UCSD-AML1 (cell line): Measurements from ENCODE around the gene GRID2IP.
"Not testable (repeated sequence)": the region's sequence is repeated elsewhere in the genome, so short reads cannot be mapped to it uniquely, and the experiment has no call there.

Source experiments
- DNase-seq: peaks from one replicate; lab custom pipeline; 2025; ENCODE audit not compliant: unreplicated experiment; lab: John Stamatoyannopoulos, UW

GRID2IP gene

DNA sequence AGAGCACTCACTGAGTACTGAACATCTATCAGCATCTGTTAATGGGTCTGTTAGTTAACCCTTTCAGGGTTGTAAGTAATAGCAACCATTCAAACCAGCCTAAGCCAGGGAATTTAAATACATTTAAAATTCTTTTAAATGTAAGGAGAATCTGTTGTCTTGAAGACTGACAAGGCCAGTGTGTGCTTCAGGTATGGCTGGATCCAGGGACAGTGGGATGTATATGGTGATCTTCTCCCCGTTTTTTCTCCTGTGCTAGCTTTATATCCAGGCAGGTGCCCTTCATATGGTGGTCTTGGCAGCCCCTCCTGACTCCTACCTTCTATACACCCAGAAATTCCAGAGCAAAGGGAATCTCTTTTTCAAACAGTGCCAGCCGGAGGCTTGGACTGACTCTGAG lies 56.9 kb downstream of the GRID2IP start:
- DNase-seq = no peak

DNA sequence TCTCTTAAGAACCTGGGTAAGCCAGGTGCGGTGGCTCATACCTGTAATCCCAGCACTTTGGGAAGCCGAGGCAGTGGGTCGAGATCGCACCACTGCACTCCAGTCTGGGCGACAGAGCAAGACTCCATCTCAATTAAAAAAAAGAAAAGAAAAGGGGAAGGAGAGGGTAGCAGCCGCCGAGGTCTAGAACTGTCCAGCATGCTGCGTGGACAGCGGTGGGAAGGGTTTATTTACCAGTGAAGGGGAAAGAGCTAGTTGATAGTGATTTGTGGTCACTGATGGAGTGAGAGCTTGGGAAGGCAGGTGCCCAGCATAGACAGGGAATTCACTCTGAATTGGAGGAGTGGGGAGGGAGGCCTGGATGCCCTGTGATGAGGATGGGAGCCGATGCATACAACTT lies 60.1 kb downstream of the GRID2IP start:
- no peak for DNase-seq

DNA sequence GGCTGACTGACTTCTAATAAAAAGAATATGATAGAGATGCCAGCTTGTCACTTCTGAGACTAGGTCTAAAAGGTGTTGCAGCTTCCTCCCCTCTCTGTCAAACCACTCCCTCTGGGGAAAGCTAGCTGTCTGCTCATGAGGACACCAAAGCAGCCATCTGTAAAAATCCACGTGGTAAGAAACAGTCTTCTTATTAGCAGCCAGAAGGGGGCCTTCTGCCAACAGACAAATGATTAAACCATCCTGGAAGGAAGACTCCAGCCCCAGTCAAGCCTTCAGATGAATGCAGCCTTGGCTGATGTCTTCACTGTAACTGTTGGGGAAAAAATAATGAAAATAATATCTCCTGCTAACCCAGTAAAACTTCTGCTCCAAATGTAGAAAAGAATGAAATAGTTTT lies 61.6 kb downstream of the GRID2IP start:
- no peak for DNase-seq

DNA sequence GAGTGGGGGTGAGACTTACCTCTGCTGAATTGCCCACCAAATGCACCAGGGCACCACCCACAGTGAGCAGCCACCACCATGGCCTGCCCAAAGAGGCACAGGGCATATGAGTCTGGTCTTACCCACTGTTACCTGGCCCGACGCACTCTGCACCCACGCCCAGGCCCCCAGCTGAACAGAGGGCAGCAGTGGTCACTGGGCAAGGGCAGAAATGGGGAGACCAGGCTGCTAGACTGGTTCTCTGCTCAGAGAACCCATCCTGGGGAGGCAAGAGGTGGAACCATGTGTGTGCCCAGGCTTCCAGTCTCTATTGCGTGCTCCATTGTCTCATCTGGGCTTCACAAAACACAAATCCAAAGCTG lies 64.1 kb downstream of the GRID2IP start:
- no peak for DNase-seq

DNA sequence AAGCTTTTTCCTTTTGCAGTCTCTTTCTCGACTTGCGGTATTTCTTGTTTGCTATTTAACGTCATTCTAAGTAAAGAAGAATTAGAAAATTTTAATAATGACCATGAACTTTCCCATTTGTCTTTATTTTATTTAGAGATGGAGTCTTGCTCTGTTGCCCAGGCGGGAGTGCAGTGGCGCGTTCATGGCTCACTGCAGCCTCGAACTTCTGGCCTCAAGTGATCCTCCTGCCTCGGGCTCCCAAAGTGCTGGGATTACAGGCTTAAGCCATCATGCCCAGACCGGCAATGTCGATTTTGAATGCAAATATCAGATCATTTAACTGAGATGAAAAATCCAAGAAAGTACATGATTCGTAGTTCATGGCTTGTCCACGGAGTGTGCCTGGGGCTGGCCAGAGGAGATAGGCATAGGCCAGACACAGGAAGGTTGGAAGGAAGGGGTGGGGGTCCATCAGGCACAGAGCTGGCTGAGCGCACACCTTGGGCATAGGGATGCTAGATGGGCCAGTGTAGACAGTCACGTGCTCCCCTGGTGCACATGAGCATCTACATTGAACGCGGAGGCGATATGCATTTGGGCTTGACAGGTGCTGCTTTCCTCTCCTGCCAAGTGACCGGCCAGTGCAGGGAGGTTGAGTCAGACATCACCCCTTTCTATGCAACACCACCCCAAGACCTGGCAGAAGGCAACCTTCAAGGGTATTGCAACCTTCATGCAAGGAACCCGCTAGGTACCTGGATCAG lies 64.7 kb downstream of the GRID2IP start:
- DNase-seq = no peak

DNA sequence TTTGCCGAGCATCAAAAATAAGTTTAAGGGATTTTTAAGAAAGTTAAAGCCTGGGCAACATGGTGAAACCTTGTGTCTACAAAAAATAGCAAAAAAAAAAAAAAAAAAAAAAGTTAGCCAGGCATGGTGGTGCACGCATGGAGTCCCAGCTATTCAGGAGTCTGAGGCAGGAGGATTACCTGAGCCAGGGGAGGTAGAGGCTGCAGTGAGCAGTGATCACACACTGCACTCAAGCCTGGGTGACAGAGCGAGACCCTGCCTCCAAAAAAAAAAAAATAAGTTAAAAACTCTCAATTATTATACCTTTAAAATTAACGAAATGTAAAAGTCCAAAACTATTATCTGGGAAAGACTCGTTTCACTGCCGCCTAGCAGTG lies 68.5 kb downstream of the GRID2IP start:
- no peak for DNase-seq

DNA sequence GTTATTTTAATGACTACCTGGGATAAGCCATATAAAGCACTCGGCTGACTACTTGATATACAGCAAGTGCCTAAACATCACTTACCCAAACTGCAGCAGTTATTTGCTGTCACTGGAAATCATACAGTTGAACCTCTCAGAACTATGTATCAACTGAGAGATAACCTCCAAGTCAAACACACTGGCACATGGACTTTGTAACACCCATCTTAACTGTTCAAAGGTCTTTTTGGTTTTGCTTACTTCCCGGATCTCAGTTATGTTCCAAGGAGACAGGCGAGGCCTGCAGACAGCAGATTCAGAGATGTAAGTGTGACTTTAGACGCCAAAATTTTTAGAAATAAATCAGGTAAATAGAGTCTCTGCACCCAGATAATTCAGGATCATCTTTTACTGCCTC lies 69.0 kb downstream of the GRID2IP start:
- DNase-seq = no peak

DNA sequence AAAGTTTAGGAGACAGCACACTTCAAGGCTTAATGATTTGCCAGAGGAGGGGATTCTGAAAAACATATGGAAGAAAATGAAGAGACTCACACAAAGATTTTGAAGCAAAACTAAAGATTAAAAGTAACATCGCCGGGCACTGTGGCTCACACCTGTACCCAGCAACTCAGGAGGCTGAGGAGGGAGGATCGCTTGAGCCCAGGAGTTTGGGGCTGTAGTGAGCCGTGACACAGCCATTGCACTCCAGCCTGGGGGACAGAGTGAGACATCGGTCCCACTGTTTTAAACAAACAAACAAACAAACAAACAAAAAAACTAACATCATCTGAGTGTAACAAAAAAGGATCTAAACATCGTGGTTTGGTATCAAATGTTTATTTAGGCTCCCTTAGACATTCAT lies 69.8 kb downstream of the GRID2IP start:
- DNase-seq = no peak

DNA sequence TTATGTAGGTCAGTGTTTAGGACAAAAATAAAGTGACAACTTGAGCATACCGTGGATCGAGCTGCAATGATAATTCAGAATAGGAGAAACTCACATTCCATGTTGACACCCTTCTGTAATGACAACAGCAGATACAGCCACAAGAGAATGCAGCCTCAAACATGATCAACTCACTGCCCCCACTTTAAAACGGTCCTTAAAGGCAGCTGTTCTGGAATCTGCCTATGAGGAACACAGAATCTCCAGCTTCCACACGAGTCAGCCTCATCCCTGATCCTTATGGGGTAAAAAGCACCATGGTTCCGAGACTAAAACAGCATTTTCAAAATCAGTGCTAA lies 71.0 kb downstream of the GRID2IP start:
- DNase-seq = no peak

DNA sequence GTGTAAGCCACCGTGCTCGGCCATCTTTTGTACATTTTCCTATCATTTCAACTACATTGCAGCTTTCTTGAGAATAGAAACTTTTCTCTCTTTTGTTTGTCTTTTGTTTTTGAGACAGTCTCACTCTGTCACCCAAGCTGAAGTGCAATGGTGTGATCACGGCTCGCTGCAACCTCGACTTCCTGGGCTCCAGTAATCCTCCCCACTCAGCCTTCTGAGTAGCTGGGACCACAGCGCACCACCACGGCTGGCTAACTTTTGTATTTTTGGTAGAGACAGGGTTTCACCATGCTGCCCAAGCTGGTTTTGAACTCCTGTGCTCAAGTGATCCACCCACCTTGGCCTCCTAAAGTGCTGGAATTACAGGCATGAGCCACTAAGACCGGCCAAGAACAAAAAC lies 72.2 kb downstream of the GRID2IP start:
- no peak for DNase-seq

DNA sequence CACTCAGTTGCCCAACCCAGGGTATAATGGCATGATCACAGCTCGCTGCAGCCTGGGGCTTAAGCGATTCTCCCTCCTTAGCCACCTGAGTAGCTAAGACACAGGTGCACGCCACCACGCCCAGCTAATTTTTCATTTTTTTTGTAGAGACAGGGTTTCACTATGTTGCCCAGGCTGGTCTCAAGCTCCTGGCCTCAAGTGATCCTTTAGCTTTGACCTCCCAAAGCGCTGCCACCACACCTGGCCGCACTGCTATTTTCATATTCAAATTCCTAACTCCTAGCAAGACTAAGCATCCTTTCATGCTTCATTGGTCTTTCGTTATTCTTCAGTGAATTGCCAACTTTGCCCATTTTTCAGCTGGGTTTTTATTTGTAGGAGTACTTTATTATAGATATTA lies 73.1 kb downstream of the GRID2IP start:
- no peak for DNase-seq

DNA sequence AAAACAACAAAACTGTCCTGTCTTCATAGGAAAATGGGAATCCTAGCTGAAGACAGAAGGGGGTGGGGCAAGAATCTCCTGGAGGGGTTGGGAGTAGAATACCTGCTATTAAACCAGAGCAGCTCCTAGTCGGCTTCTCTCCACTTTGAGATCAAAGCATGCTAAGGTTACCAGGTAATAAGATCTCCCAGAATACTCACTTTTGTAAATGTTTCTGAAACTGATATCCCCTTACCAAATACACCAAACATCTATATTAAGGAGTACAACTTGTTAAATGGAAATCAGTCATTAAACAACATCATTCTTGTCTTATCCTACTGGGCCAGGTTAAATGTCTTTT lies 74.0 kb downstream of the GRID2IP start:
- DNase-seq = no peak

DNA sequence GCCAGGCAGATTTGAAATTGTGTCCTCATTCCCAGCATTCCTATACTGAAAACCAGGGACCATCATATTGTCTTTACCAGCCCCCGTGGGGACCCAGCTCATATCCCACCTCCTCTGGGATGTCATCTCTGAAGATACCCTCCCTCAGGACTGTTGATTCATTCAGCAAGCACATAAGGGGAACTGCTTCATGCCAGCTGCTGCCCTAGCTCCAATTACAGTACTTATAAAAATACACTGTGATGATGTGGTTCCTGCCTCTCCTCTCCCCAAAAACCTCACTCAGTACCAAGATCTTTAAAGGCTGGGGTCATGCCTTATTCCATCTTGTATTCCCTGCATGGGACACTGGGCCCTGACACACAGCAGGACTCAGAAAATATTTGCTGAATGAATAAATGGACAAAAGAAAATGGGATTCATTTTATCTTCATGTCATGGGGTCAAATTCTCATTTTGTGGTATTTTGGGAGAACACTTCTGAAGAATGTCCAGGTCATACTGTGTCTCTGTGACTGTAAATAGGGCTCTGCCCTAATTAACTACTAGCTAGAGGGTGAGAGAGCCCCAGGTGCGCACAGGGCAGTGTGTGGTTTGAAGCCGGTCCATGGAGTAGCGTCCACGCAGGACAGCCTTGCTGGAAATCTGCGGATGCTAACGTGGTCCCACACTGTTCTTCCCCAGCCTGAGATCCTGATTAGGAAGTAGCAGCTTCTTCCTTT lies 74.5 kb downstream of the GRID2IP start:
- DNase-seq = no peak

DNA sequence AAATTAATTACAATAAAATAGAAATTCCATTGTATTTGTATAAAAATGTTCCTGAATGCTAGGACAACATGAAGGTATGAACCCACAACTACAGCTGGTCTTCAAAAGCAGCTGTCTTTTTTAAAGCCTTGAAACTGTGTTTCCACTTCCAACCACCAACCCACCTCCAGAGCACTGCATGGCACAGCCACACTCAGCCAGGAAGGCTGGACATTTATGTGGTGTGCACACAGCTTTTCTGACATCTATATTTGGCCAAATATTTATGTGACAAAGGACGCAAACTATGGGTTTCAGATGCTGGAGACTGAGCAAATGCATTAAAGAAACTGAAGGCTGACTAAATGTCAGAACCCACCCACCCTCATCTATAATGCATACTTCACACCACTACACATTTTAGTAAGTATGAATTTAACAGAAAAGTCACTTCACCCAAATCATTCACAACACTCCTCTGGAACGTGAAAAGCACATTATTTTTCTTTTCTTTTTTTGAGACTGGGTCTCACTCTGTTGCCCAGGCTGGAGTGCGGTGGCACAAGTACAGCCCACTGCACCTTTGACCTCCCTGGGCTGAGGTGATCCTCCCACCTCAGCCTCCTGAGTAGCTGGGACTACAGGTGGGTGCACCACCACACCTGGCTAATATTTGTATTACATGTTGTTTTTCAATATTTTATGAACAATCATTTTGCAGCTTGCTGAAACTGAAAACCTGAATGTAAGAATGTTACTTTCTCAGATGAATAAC lies 75.7 kb downstream of the GRID2IP start:
- no peak for DNase-seq

DNA sequence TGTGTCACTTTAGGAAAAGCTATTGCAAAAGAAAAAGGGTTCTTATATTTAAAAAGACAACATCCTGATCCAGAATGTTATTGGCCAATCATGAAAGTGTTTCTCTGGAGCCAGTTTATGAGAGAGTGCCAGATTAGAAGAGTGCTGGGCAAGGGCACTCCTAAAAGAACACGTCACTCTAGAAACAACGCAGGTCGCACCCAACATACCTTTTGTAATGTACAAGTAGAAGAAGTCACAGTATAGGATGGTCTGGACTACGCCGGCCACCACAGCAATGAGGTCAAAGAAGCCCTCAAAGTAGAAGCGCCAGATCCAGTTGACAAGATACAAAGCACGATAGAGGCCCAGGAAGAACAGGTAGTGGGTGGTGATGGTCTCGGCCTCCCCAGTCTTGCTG lies 85.4 kb downstream of the GRID2IP start:
- DNase-seq = no peak

DNA sequence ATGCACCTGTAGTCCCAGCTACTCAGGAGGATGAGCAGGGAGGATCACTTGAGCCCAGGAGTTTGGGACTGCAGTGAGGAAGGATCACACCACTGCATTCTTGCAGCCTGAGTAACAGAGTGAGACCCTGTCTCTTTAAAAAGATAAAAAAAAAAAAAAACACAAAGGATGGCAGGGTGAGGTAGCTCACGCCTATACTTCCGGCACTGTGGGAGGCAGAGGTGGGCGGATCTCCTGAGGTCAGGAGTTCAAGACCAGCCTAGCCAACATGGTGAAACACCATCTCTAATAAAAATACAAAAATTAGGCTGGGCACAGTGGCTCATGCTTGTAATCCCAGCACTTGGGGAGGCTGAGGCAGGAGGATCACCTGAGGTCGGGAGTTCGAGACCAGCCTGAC lies 87.7 kb downstream of the GRID2IP start:
- DNase-seq = not testable (repeated sequence)

DNA sequence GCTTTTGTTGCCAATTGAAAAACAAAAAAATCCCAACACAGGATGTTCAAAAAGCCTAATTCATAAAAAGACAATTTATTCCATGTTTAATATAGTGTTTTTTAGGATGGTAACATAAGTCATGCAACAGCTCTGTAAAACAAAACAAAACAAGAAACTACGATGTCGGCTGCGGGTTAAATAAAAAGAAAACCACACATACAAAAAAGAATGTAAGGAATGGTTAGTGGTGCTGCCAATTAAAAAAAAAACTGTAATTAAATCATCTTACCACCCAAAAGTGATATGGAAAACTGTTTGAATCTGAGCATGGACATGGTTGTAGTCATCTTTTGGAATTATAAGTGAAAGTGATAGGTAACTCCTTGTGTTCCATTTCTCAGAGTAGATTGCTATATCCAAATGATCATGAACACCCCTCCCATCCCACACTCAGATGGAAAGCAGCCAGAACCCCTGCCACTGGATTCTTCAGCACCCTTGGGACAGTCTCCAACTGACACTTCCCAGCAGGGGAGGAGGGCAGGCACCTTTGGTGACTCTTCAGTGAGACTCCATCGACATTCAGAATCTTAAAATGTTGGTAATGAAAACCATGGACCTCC lies 89.2 kb downstream of the GRID2IP start:
- DNase-seq = no peak

DNA sequence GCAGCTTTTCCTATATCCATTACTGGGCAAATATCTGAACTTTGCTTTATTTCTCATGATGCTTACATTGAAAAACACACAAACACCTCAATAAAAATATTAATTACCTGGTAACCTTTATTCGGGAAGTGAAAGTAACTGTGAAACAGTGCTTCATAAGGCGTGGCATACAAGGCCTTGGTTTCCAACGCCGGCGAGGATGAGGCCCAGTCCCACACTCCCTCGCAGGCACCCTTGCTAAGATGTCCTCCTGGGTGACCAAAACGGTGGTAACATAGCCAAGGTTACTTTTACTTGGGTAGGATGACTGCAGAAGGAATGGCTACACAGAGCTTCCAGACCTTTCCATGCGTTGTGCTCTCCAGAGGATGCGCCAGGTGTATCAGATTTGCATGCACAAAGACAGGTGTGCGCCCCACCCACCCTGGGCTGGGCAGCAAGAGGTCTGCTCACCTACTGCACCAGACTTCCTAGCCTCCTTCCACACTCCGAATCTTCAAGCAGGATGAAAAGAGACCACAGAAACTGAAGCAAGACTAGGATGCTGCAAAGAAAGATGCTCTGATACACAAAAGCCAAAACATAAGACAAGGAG lies 90.2 kb downstream of the GRID2IP start:
- DNase-seq = no peak

DNA sequence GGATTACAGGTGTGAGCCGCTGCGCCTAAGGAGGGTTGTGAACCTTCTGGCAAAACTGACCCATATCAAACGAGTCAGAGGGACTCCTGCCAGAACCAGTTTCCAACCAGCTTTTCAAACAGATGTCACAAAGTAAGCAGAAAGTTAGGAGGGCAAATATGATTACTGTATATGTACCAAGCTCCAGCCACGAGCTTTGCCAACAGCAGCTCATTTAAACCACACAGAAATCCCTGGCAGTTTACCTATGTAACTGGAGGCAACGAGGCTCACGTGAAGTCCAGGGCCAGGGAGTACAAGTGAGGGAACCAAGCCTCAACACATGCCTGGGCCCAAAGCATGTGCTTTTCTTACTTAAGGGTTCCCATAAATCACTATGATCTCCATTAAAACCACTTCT lies 91.0 kb downstream of the GRID2IP start:
- no peak for DNase-seq

DNA sequence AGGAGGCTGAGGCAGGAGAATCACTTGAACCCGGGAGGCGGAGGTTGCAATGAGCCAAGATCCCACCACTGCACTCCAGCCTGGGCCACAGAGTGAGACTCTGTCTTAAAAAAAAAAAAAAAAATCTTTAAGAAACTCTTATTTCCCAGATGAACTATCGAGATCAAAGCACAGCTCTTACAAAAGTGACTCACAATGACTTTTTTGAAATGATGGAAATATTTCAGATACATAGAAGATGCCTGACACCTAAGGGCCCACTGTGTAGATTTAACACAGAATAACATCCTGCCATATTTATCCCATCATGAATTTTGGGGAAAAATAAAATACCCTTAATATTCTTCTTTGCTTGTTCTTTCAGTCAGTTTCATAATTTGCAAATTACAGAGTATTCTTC lies 92.6 kb downstream of the GRID2IP start:
- not testable (repeated sequence) for DNase-seq

DNA sequence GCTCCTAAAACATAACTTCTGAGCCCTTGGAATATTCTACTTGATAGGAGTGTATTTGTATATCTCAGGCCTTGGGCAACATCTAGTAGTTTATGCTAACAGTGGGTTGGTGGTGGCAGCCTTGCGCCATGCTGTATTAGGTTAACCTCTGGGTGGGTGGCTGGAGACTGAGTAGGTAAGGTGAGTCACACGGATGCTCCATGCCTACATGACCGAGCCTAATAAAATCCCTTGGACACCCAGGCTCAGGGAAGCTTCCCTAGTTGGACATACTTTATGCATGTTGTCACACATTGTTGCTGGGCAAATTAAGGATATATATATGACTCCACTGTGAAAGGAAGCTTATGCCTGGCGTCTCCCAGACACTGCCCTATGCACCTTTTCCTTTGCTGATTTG lies 97.5 kb downstream of the GRID2IP start:
- no peak for DNase-seq
